Liver (tissue), 9 donors: Measurements from ENCODE around the gene ICAM1. TPM values are rescaled to one million over a fixed set of nuclear protein-coding genes. Genes with fewer than 3 reads are reported as not detected.

Experiments used
- DNase-seq: peaks from one replicate; pipeline ENCODE4 v3.0.0-alpha.2; 2017; ENCODE audit warnings: low spot score
- H3K27ac ChIP-seq, 2 donors: one replicate each; pipeline ENCODE4 v1.7.0; 2013; ENCODE audit warnings: inconsistent platforms in 2 of 2, low read length in 2 of 2, control low read depth in 1 of 2, low read depth in 1 of 2, mild to moderate bottlenecking in 1 of 2
- H3K27me3 ChIP-seq, 4 donors: one replicate each; pipeline versions ENCODE4 v1.6.1 to v1.7.0; 2013; ENCODE audit warnings: low read length in 3 of 4, inconsistent platforms in 1 of 4, mild to moderate bottlenecking in 1 of 4, moderate library complexity in 1 of 4; ENCODE audit not compliant: control insufficient read depth in 4 of 4, insufficient read depth in 4 of 4
- H3K36me3 ChIP-seq, 4 donors: one replicate each; pipeline versions ENCODE4 v1.6.1 to v1.7.0; 2013; ENCODE audit warnings: low read length in 3 of 4, mild to moderate bottlenecking in 3 of 4, low read depth in 1 of 4, moderate library complexity in 1 of 4; ENCODE audit not compliant: control insufficient read depth in 4 of 4, insufficient read depth in 3 of 4
- H3K4me1 ChIP-seq, 4 donors: one replicate each; pipeline versions ENCODE4 v1.6.1 to v1.7.0; 2013; ENCODE audit warnings: low read length in 3 of 4, mild to moderate bottlenecking in 3 of 4, moderate library complexity in 1 of 4; ENCODE audit not compliant: control insufficient read depth in 4 of 4, insufficient read depth in 4 of 4
- H3K4me3 ChIP-seq, 3 donors: one replicate each; pipeline versions ENCODE4 v1.6.1 to v1.7.0; 2013; ENCODE audit warnings: low read length in 3 of 3, control low read depth in 1 of 3, low read depth in 1 of 3, mild to moderate bottlenecking in 1 of 3
- H3K9ac ChIP-seq, 2 donors: one replicate each; pipeline ENCODE4 v1.7.0; 2013; ENCODE audit warnings: low read length in 2 of 2, mild to moderate bottlenecking in 2 of 2, moderate library complexity in 2 of 2, control low read depth in 1 of 2, low read depth in 1 of 2
- H3K9me3 ChIP-seq, 4 donors: one replicate each; pipeline versions ENCODE4 v1.6.1 to v1.7.0; 2013; ENCODE audit warnings: low read length in 3 of 4; ENCODE audit not compliant: control insufficient read depth in 4 of 4
- EGR1 ChIP-seq, 2 donors: IDR thresholded peaks; 2 replicates each; pipeline ENCODE4 v1.6.1; 2016 to 2018; ENCODE audit warnings: antibody characterized with exemption in 2 of 2, low read depth in 2 of 2
- FOXA1 ChIP-seq: IDR thresholded peaks from 2 replicates; pipeline ENCODE4 v1.6.1; 2016; ENCODE audit warnings: antibody characterized with exemption
- GABPA ChIP-seq, 2 donors: IDR thresholded peaks in 1 of 2; conservative IDR thresholded peaks in 1 of 2; 2 replicates each; pipeline ENCODE4 v1.6.1; 2016; ENCODE audit warnings: antibody characterized with exemption in 2 of 2, mild to moderate bottlenecking in 1 of 2, moderate library complexity in 1 of 2
- HNF4G ChIP-seq: IDR thresholded peaks from 2 replicates; pipeline ENCODE4 v1.6.1; 2016; ENCODE audit warnings: antibody characterized with exemption
- RAD21 ChIP-seq, 2 donors: IDR thresholded peaks; 2 replicates each; pipeline ENCODE4 v1.6.1; 2016; ENCODE audit warnings: antibody characterized with exemption in 2 of 2, mild to moderate bottlenecking in 2 of 2
- RXRA ChIP-seq, 2 donors: IDR thresholded peaks; 2 replicates each; pipeline ENCODE4 v1.6.1; 2017 to 2018; ENCODE audit warnings: antibody characterized with exemption in 2 of 2, mild to moderate bottlenecking in 1 of 2
- SP1 ChIP-seq: IDR thresholded peaks from 2 replicates; pipeline ENCODE4 v1.6.1; 2018; ENCODE audit warnings: antibody characterized with exemption, mild to moderate bottlenecking
- TAF1 ChIP-seq: conservative IDR thresholded peaks from 2 replicates; pipeline ENCODE4 v1.6.1; 2016; ENCODE audit warnings: antibody characterized with exemption, mild to moderate bottlenecking
- YY1 ChIP-seq: IDR thresholded peaks from 2 replicates; pipeline ENCODE4 v1.6.1; 2016; ENCODE audit warnings: antibody characterized with exemption, mild to moderate bottlenecking
- WGBS: extraction: QIAGEN DNeasy Blood & Tissue Kit; methylation state at CpG from one replicate; pipeline ENCODE4 v1.1.7; 2013; 5-methylcytosine and 5-hydroxymethylcytosine counted together
- polyA plus RNA-seq, 2 donors: library from polyadenylated mRNA; stranded (reverse) in 1 of 2; unstranded in 1 of 2; fragments of 200-250 nt in 1 of 2; fragments of >200 nt in 1 of 2; fragmentation: Nextera tagmentation in 1 of 2; extraction: Ambion mirVana in 1 of 2; gene quantifications; one replicate each; pipeline versions ENCODE4 v1.2.1 to v1.2.3, GENCODE V29; 2013 to 2015
- total RNA-seq, 2 donors: library from RNA; depleted of rRNA; stranded (reverse); fragments of >200 nt; gene quantifications; one replicate each; pipeline ENCODE4 v1.2.3, GENCODE V29; 2014
- TF ChIP-seq, protein P1 (sequence below): IDR thresholded peaks from 2 replicates; pipeline ENCODE4 v1.6.1; 2016; ENCODE audit warnings: antibody characterized with exemption
- TF ChIP-seq, protein P2 (sequence below): fragments of 150-350 bp; IDR thresholded peaks from 2 replicates; pipeline ENCODE4 v1.5.1; 2017; ENCODE audit warnings: improper control_type of control experiment, low read depth, low read length; ENCODE audit not compliant: missing input control
- TF ChIP-seq, protein P3 (sequence below): IDR thresholded peaks from 2 replicates; pipeline ENCODE4 v1.6.1; 2016; ENCODE audit warnings: antibody characterized with exemption
- TF ChIP-seq, protein P4 (sequence below): IDR thresholded peaks from 2 replicates; pipeline ENCODE4 v1.6.1; 2016; ENCODE audit warnings: antibody characterized with exemption
- TF ChIP-seq, protein P5 (sequence below): IDR thresholded peaks from 2 replicates; pipeline ENCODE4 v1.6.1; 2016; ENCODE audit warnings: antibody characterized with exemption, mild to moderate bottlenecking
- donor health status: healthy.
- donor health status: healthy.
- donor health status: healthy.
- donor health status: healthy.
- donor health status: healthy.

Gene ICAM1
- total and polyA plus RNA-seq, 4 donors: 7.8 to 26.3 (median 19.8) TPM

DNA sequence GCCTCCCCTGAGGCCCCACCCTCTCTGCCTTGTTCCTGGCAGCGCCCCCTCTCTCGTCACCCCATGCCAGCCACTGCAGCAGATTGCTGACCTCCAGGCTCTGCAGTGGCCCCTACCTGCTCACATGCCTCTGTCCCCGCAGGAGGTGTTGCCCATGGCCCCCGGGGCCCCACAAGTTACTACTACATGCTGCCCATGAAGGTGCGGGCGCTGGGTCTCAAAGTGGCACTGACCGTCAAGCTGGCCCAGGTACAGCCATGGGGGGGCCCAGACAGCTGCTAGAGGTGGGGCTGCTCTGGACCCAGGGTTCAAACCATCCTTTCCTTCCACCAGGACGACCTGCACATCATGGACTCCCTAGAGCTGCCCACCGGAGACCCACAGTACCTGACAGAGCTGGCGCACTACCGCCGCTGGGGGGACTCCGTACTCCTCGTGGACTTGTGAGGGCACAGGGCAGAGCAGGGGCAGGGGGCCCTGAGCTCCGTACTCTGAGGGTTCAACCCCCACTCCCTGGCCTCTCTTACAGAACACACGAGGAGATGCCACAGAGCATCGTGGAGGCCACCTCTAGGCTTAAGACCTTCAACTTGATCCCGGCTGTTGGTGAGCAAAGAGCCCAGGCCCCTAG is 12.7 kb upstream of the ICAM1 start:
- H3K9ac ChIP-seq: no peak overlapping the region
- DNase-seq: no peak
- H3K9me3 ChIP-seq: no peaks in the 10 kb centered on the region
- H3K27ac ChIP-seq: no peak overlapping the region
- 97% methylated on average over 18 of the region's 18 CpGs for WGBS
- peaks cover 10 to 40% (median 23%) of the 10 kb centered on the region in 4 donors for H3K36me3 ChIP-seq
- H3K4me3 ChIP-seq: no peak overlapping the region
- peaks cover 0 to 5% (median 3%) of the 10 kb centered on the region in 4 donors for H3K4me1 ChIP-seq
- TF ChIP-seq EGR1 (IDR thresholded peaks at IDR 0.05; ENCODE audit: low read depth in 2 of 2) (no peak), SP1 (no peak), FOXA1 (no peak), GABPA (IDR thresholded peaks at IDR 0.05 in 1 of 2, conservative IDR thresholded peaks at IDR 0.05 in 1 of 2) (no peak), RXRA (IDR thresholded peaks at IDR 0.05) (no peak), YY1 (no peak)
- TF ChIP-seq, protein P1, sequence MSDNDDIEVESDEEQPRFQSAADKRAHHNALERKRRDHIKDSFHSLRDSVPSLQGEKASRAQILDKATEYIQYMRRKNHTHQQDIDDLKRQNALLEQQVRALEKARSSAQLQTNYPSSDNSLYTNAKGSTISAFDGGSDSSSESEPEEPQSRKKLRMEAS: no peak
- TF ChIP-seq, protein P2, sequence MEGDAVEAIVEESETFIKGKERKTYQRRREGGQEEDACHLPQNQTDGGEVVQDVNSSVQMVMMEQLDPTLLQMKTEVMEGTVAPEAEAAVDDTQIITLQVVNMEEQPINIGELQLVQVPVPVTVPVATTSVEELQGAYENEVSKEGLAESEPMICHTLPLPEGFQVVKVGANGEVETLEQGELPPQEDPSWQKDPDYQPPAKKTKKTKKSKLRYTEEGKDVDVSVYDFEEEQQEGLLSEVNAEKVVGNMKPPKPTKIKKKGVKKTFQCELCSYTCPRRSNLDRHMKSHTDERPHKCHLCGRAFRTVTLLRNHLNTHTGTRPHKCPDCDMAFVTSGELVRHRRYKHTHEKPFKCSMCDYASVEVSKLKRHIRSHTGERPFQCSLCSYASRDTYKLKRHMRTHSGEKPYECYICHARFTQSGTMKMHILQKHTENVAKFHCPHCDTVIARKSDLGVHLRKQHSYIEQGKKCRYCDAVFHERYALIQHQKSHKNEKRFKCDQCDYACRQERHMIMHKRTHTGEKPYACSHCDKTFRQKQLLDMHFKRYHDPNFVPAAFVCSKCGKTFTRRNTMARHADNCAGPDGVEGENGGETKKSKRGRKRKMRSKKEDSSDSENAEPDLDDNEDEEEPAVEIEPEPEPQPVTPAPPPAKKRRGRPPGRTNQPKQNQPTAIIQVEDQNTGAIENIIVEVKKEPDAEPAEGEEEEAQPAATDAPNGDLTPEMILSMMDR: no peak
- TF ChIP-seq, protein P3, sequence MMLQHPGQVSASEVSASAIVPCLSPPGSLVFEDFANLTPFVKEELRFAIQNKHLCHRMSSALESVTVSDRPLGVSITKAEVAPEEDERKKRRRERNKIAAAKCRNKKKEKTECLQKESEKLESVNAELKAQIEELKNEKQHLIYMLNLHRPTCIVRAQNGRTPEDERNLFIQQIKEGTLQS: no peak
- H3K27me3 ChIP-seq: no peaks in the 10 kb centered on the region

DNA sequence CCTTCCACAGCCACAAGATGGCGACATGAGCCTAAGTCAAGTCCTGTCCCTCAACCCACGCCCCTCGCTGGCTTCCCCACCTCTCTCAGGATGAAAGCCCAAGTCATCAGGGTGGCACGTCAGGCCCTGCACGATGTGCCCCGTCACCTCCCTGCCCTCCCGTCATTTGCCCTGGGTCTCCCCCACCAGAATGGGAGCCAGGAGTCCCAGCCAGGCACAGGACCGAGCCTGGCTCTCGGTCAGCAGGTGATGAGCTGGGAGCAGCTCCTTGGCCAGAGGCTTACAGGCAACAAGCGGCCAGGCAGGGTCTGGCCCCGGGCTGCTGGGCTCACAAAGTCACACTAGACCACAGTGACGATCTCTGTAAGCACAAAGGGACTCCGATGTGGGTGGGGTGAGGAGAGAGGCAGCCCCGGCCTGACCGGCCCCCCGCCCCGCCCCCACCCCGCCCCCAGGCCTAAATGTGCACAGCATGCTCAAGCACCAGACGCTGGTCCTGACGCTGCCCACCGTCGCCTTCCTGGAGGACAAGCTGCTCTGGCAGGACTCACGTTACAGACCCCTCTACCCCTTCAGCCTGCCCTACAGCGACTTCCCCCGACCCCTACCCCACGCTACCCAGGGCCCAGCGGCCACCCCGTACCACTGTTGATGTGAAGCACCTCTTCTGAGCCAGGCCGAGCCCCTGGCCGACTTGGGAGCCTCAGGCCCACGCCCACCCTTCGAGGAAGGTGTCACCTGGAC is 11.6 kb upstream of the ICAM1 start:
- Histone ChIP-seq H3K4me1 (peaks cover 0 to 5% (median 3%) of the 10 kb centered on the region in 4 donors), H3K36me3 (peaks cover 10 to 32% (median 19%) of the 10 kb centered on the region in 4 donors), H3K9me3 (no peaks in the 10 kb centered on the region), H3K27ac (no peak overlapping the region), H3K27me3 (no peaks in the 10 kb centered on the region), H3K4me3 (no peak overlapping the region), H3K9ac (no peak overlapping the region)
- TF ChIP-seq RAD21 (IDR thresholded peaks at IDR 0.05): peak; percentile 72 to 83
- TF ChIP-seq, protein P3: no peak
- 69% methylated on average over 32 of the region's 32 CpGs for WGBS
- DNase-seq: peak; percentile 84

DNA sequence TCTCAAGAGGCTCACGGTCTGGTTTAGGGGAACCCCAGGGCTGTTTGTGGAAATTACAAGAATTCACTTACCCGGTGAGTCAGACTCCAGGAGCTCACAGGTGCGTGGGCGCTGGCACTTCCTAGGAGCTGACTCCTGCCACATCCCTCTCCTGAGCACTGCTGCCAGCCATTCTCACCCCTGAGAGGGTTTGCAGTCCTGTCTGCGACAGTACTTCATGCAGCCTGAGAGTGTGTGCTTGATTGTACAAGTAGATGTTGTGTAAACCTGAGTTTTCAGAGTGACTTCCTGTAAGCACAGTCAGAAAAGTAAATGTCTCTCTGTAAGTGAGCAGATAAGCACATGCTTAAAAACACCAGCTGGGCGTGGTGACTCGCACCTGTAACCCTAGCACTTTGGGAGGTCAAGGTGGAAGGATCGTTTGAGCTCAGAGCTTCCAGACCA is 10.8 kb upstream of the ICAM1 start:
- WGBS: 83% methylated on average over 8 of the region's 8 CpGs
- Histone ChIP-seq H3K4me1 (peaks cover 0 to 5% (median 3%) of the 10 kb centered on the region in 4 donors), H3K27me3 (no peaks in the 10 kb centered on the region), H3K9ac (no peak overlapping the region), H3K9me3 (no peaks in the 10 kb centered on the region), H3K27ac (no peak overlapping the region), H3K4me3 (no peak overlapping the region), H3K36me3 (peaks cover 8 to 27% (median 14%) of the 10 kb centered on the region in 4 donors)
- DNase-seq: no peak
- no peak for TF ChIP-seq EGR1 (IDR thresholded peaks at IDR 0.05; ENCODE audit: low read depth in 2 of 2)
- TF ChIP-seq, protein P4, sequence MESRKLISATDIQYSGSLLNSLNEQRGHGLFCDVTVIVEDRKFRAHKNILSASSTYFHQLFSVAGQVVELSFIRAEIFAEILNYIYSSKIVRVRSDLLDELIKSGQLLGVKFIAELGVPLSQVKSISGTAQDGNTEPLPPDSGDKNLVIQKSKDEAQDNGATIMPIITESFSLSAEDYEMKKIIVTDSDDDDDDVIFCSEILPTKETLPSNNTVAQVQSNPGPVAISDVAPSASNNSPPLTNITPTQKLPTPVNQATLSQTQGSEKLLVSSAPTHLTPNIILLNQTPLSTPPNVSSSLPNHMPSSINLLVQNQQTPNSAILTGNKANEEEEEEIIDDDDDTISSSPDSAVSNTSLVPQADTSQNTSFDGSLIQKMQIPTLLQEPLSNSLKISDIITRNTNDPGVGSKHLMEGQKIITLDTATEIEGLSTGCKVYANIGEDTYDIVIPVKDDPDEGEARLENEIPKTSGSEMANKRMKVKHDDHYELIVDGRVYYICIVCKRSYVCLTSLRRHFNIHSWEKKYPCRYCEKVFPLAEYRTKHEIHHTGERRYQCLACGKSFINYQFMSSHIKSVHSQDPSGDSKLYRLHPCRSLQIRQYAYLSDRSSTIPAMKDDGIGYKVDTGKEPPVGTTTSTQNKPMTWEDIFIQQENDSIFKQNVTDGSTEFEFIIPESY: no peak
- no peak for TF ChIP-seq RAD21 (IDR thresholded peaks at IDR 0.05)
- no peak for TF ChIP-seq TAF1
- no peak for TF ChIP-seq FOXA1
- TF ChIP-seq, protein P1: no peak
- no peak for TF ChIP-seq HNF4G
- TF ChIP-seq, protein P5, sequence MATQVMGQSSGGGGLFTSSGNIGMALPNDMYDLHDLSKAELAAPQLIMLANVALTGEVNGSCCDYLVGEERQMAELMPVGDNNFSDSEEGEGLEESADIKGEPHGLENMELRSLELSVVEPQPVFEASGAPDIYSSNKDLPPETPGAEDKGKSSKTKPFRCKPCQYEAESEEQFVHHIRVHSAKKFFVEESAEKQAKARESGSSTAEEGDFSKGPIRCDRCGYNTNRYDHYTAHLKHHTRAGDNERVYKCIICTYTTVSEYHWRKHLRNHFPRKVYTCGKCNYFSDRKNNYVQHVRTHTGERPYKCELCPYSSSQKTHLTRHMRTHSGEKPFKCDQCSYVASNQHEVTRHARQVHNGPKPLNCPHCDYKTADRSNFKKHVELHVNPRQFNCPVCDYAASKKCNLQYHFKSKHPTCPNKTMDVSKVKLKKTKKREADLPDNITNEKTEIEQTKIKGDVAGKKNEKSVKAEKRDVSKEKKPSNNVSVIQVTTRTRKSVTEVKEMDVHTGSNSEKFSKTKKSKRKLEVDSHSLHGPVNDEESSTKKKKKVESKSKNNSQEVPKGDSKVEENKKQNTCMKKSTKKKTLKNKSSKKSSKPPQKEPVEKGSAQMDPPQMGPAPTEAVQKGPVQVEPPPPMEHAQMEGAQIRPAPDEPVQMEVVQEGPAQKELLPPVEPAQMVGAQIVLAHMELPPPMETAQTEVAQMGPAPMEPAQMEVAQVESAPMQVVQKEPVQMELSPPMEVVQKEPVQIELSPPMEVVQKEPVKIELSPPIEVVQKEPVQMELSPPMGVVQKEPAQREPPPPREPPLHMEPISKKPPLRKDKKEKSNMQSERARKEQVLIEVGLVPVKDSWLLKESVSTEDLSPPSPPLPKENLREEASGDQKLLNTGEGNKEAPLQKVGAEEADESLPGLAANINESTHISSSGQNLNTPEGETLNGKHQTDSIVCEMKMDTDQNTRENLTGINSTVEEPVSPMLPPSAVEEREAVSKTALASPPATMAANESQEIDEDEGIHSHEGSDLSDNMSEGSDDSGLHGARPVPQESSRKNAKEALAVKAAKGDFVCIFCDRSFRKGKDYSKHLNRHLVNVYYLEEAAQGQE: no peak
- no peak for TF ChIP-seq GABPA (IDR thresholded peaks at IDR 0.05 in 1 of 2, conservative IDR thresholded peaks at IDR 0.05 in 1 of 2)
